Ramos (cell line): ENCODE measurements around the gene HMGB4.

Source experiments
- in situ Hi-C: fragments of 300-500 bp; cut with MboI; formaldehyde crosslinking; loops from one replicate; pipeline ENCODE4 v1.14.3; 2022; ENCODE audit warnings: low sequenced_read_pairs; ENCODE audit not compliant: unreplicated experiment

Gene HMGB4

GRCh38 chr1:33863779-33864178, at the start of gene HMGB4:
Gene HMGB4, plus strand, starts transcription at chr1:33864079. Its CDS starts 113 bp downstream, at chr1:33864192.
- in situ Hi-C loops = no loop called here

GRCh38 chr1:33814166-33814565, 49.7 kb upstream of the HMGB4 start:
- in situ Hi-C loops = no loop called here

- in situ Hi-C loops = no loop called here
Observed at GRCh38 chr1:33815061-33815460, 48.8 kb upstream of the HMGB4 start.

GRCh38 chr1:33818071-33818470, 45.8 kb upstream of the HMGB4 start:
- in situ Hi-C loops = no loop called here

GRCh38 chr1:33819290-33819912, 44.5 kb upstream of the HMGB4 start:
- in situ Hi-C loops = no loop called here

GRCh38 chr1:33819913-33820311, 44.0 kb upstream of the HMGB4 start:
- in situ Hi-C loops = no loop called here

- in situ Hi-C loops = no loop called here
Observed at GRCh38 chr1:33820804-33821203, 43.1 kb upstream of the HMGB4 start.

- in situ Hi-C loops = no loop called here
Observed at GRCh38 chr1:33821291-33821690, 42.6 kb upstream of the HMGB4 start.

GRCh38 chr1:33822396-33822795, 41.5 kb upstream of the HMGB4 start:
- in situ Hi-C loops = no loop called here

GRCh38 chr1:33823401-33823800, 40.5 kb upstream of the HMGB4 start:
- in situ Hi-C loops = no loop called here

- in situ Hi-C loops = no loop called here
Observed at GRCh38 chr1:33823830-33824229, 40.0 kb upstream of the HMGB4 start.

GRCh38 chr1:33824321-33824720, 39.6 kb upstream of the HMGB4 start:
- in situ Hi-C loops = no loop called here

GRCh38 chr1:33824971-33825370, 38.9 kb upstream of the HMGB4 start:
- in situ Hi-C loops = no loop called here

- in situ Hi-C loops = no loop called here
Observed at GRCh38 chr1:33825506-33825905, 38.4 kb upstream of the HMGB4 start.

GRCh38 chr1:33826311-33826710, 37.6 kb upstream of the HMGB4 start:
- in situ Hi-C loops = no loop called here

- in situ Hi-C loops = no loop called here
Observed at GRCh38 chr1:33826711-33827110, 37.2 kb upstream of the HMGB4 start.

GRCh38 chr1:33828059-33828458, 35.8 kb upstream of the HMGB4 start:
- in situ Hi-C loops = no loop called here

- in situ Hi-C loops = no loop called here
Observed at GRCh38 chr1:33828654-33829053, 35.2 kb upstream of the HMGB4 start.

- in situ Hi-C loops = no loop called here
Observed at GRCh38 chr1:33836911-33837310, 27.0 kb upstream of the HMGB4 start.

- in situ Hi-C loops = no loop called here
Observed at GRCh38 chr1:33837635-33838034, 26.2 kb upstream of the HMGB4 start.

- in situ Hi-C loops = no loop called here
Observed at GRCh38 chr1:33841494-33841893, 22.4 kb upstream of the HMGB4 start.

- in situ Hi-C loops = no loop called here
Observed at GRCh38 chr1:33842348-33842747, 21.5 kb upstream of the HMGB4 start.

- in situ Hi-C loops = no loop called here
Observed at GRCh38 chr1:33844166-33844565, 19.7 kb upstream of the HMGB4 start.
